Caki2 (cell line): ENCODE results near the gene FGF13. TPM values are rescaled to one million over a fixed set of nuclear protein-coding genes. Genes with fewer than 3 reads are reported as not detected.

ENCODE experiments used
- DNase-seq: peaks from one replicate; pipeline ENCODE4 v3.0.0-alpha.2; 2015; ENCODE audit warnings: low read depth
- in situ Hi-C: cut with HindIII; loops from 2 replicates; pipeline ENCODE4 v1.10.0; 2016; ENCODE audit warnings: low sequenced_read_pairs, low pct_unique_long_range_greater_than_20kb, mixed read lengths
- total RNA-seq: library from RNA; depleted of rRNA; stranded (reverse); fragments of >200 nt; shearing (Covaris generic); gene quantifications from 2 replicates; pipeline ENCODE4 v1.2.3, GENCODE V29; 2014; ENCODE audit warnings: low replicate concordance; rRNA removed

Gene FGF13
- total RNA-seq: 0.29 and 1.1 TPM in 2 replicates

- peak; percentile 11 for DNase-seq
Measured at GRCh38 chrX:138711399-138712347, at the start of gene FGF13. TSS of gene FGF13 (minus strand) at chrX:138711717. CDS start at chrX:138711003, 714 bp downstream.

GRCh38 chrX:138759217-138759943, 47.9 kb upstream of the FGF13 start:
- DNase-seq: no peak
- in situ Hi-C loops: no loop called here

More at GRCh38 chrX:138711399-138712347, at the start of gene FGF13:
- in situ Hi-C loops: no loop called here

GRCh38 chrX:138756234-138756633, 44.7 kb upstream of the FGF13 start:
- peak; percentile 24 for DNase-seq
- in situ Hi-C loops: no loop called here

GRCh38 chrX:138754861-138755260, 43.3 kb upstream of the FGF13 start:
- in situ Hi-C loops: no loop called here
- no peak for DNase-seq

- no peak for DNase-seq
- in situ Hi-C loops: no loop called here
Measured at GRCh38 chrX:138748480-138748879, 37.0 kb upstream of the FGF13 start.

GRCh38 chrX:138745196-138745595, 33.7 kb upstream of the FGF13 start:
- DNase-seq: peak; percentile 31
- in situ Hi-C loops: no loop called here

- in situ Hi-C loops: no loop called here
- no peak for DNase-seq
Measured at GRCh38 chrX:138742217-138742616, 30.7 kb upstream of the FGF13 start.

- DNase-seq: no peak
- in situ Hi-C loops: no loop called here
Measured at GRCh38 chrX:138740341-138740740, 28.8 kb upstream of the FGF13 start.

GRCh38 chrX:138723301-138723700, 11.8 kb upstream of the FGF13 start:
- in situ Hi-C loops: no loop called here
- no peak for DNase-seq

GRCh38 chrX:138719396-138719795, 7.9 kb upstream of the FGF13 start:
- in situ Hi-C loops: no loop called here
- no peak for DNase-seq

GRCh38 chrX:138718941-138719340, 7.4 kb upstream of the FGF13 start:
- in situ Hi-C loops: no loop called here
- no peak for DNase-seq

- DNase-seq: peak; percentile 10
- in situ Hi-C loops: no loop called here
Measured at GRCh38 chrX:138710866-138711341, 613 bp downstream of the FGF13 start.

- in situ Hi-C loops: no loop called here
- DNase-seq: no peak
Measured at GRCh38 chrX:138709886-138710791, 1.4 kb downstream of the FGF13 start.

- no peak for DNase-seq
- in situ Hi-C loops: no loop called here
Measured at GRCh38 chrX:138708268-138708667, 3.2 kb downstream of the FGF13 start.

GRCh38 chrX:138704596-138704995, 6.9 kb downstream of the FGF13 start:
- DNase-seq: no peak
- in situ Hi-C loops: no loop called here

GRCh38 chrX:138704101-138704500, 7.4 kb downstream of the FGF13 start:
- in situ Hi-C loops: no loop called here
- DNase-seq: no peak

- in situ Hi-C loops: no loop called here
Measured at GRCh38 chrX:138692591-138692990, 18.9 kb downstream of the FGF13 start.

GRCh38 chrX:138691186-138691585, 20.3 kb downstream of the FGF13 start:
- in situ Hi-C loops: no loop called here

More at GRCh38 chrX:138692591-138692990, 18.9 kb downstream of the FGF13 start:
- DNase-seq: no peak

More at GRCh38 chrX:138691186-138691585, 20.3 kb downstream of the FGF13 start:
- DNase-seq: no peak
